ENCODE results near the gene PRKN. TPM values are rescaled to one million over a fixed set of nuclear protein-coding genes. Genes with fewer than 3 reads are reported as not detected.

PRKN gene
- total RNA-seq, 4 donors from 2014 or later, result 9.6 to 17.0 (median 11.6) TPM

- no peak for TF ChIP-seq CTCF (IDR thresholded peaks at IDR 0.05; ENCODE audit: low read depth)
These were observed 1309.1 kb downstream of the PRKN start for GRCh38 chr6:161418463-161418945.

GRCh38 chr6:161417717-161418462 is 1309.7 kb downstream of the PRKN start:
- TF ChIP-seq CTCF (IDR thresholded peaks at IDR 0.05; ENCODE audit: low read depth), result no peak

- no peak for TF ChIP-seq CTCF (IDR thresholded peaks at IDR 0.05; ENCODE audit: low read depth)
These were observed 1312.2 kb downstream of the PRKN start for GRCh38 chr6:161415302-161415855.

- no peak for TF ChIP-seq CTCF (IDR thresholded peaks at IDR 0.05; ENCODE audit: low read depth)
These were observed 1312.9 kb downstream of the PRKN start for GRCh38 chr6:161414707-161415106.

- no peak for TF ChIP-seq CTCF (IDR thresholded peaks at IDR 0.05; ENCODE audit: low read depth)
These were observed 1313.4 kb downstream of the PRKN start for GRCh38 chr6:161414180-161414579.

- no peak for TF ChIP-seq CTCF (IDR thresholded peaks at IDR 0.05; ENCODE audit: low read depth)
These were observed 1314.2 kb downstream of the PRKN start for GRCh38 chr6:161413355-161413771.

GRCh38 chr6:161412795-161413194 is 1314.8 kb downstream of the PRKN start:
- TF ChIP-seq CTCF (IDR thresholded peaks at IDR 0.05; ENCODE audit: low read depth), result no peak
